ENCODE data around the gene LHB. TPM values are rescaled to one million over a fixed set of nuclear protein-coding genes. Genes with fewer than 3 reads are reported as not detected.
"Not testable (repeated sequence)": the region's sequence is repeated elsewhere in the genome, so short reads cannot be mapped to it uniquely, and the experiment has no call there.

Gene LHB
- not detected for polyA plus RNA-seq (2012; ENCODE audit: insufficient read depth, insufficient read length)

DNA sequence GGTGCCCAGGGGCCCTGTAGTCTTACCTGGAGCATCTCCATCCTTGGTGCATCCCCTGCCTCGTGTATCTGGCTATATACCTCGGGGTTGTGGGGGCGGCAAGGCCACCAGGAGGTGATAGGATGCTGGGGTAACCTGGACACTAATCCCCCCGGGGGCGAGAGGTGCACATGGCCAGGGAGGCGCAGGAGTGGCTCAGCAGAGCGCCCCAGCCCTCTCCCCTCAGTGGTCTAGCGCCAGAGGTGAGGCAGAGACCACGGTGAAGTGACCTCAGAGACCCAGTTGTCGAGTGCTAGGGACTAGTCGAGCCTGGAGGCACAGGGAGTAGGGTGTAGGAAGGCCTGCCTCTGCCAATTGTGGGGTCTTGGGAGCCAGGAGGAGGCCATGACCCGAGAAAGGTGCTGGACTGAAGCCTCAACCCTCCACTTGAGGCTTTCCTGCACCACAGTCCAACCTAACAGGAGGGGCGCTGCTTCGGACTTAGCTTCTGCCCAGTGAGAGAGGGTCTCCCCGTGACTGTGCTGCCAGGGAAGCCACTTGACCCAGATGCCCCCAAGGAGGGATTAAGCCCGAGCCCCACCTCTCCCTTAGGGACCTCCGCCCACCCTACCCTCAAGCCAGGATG is at the start of gene LHB:
TSS of gene LHB (minus strand) at position 51 of the 625 bp plus-strand sequence. CDS start at position 41, 10 bp downstream.
- H3K4me3 ChIP-seq (ENCODE audit: low read length): no peak within 1 kb of the TSS
- no peak for DNase-seq (ENCODE audit: low read depth, low spot score)

DNA sequence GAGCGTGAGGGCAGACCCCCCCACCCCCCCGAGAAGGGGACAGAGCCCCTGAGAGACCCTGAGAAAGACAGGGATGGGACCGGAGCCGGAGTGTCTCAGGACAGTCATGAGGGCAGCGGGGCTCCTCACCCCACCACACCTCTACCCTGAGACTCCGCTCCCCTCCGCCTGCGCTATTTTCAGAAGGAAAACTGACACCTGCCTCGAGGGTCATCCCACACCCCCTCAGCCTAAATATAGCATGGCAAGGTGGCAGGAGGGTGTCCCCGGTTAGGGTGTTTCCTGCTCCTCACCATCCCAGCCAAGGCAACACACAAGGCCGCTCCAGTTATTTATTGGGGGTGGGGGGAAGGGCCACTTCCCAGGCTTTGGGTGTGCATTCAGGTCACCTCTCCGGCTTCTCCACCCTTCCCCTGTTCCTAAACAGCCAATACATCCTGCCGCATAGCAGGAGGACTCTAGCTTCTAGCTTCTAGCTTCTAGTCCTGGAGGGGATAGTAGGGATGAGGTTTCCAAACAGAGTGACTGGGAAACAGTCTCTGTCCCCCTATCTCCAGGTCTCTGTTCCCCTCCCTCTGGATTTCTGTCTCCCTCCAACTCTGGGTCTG is 49.1 kb upstream of the LHB start:
- no peak overlapping the region for H3K4me3 ChIP-seq (ENCODE audit: low read length)
- no peak for DNase-seq (ENCODE audit: low read depth, low spot score)

DNA sequence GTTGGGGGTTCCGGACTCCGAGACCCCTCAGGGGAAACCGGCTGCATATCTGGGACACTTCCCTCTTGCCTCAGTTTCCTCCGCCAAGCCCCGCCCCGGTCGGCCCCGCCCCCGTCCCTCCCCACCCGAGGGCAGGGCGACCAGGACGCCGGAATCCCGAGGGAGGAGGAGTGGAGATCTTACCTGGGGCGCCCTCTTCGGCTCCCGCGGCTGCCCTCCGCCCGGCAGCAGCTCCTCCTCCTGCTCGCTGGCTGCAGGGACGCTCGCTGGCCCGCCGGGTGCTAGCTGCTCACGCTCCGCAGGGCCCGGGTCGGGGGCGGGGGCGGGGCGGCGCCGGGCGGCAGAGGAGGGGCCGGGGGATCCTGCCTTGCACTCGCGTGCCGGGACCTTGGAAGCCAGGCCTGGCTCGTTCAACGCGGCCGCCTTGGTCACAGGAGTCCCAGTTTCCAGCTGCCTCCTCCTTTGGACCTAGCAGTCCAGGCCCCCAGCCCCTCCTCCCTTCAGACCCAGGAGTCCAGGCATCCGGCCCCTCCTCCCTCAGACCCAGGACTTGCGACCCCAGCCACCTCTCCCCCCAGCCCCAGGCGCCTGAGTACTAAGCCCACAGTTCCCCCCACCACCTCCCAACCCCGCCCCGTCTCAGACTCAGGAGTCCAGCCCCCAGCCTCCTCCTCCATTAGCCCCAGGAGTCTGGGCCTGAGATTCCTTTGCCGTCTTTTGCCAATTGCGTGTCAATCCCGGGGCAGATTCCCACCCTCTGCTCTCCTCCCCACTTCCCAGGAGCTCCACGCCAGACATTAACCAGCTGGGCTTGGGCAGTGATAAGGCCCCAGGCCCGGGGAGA is 48.1 kb upstream of the LHB start, which contains the start of gene NTF4:
TSS of gene NTF4 (minus strand) at position 51 of the 844 bp plus-strand sequence. CDS start 2,821 bp downstream, outside the sequence.
- no peak for DNase-seq (ENCODE audit: low read depth, low spot score)
- H3K4me3 ChIP-seq (ENCODE audit: low read length): no peak within 1 kb of the TSS

DNA sequence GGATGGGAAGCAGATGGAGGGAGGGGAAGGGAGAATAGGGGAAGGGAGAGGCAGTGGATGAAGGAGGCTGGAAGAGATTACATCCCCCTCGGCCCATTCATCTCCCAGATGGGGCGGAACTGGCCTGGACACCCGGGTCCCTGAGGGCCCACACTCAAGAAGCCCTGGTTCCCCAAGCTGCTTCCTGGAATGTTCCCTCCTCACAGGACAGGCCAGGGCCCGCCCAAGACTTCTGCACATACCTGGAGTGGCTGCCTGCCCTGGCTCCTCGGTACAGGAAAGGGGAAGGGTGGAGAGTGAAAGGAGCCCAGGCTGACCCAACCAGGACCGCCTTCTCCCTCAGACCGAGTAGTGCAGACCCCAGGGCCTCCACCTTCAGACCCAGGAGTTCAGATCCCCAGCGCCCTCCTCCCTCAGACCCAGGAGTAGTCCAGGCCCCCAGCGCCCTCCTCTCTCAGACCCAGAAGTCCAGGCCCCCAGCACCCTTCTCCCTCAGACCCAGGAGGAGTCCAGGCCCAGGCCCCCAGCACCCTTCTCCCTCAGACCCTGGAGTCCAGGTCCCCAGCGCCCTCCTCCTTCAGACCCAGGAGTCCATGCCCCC is 47.2 kb upstream of the LHB start:
- no peak for DNase-seq (ENCODE audit: low read depth, low spot score)
- H3K4me3 ChIP-seq (ENCODE audit: low read length): no peak overlapping the region

DNA sequence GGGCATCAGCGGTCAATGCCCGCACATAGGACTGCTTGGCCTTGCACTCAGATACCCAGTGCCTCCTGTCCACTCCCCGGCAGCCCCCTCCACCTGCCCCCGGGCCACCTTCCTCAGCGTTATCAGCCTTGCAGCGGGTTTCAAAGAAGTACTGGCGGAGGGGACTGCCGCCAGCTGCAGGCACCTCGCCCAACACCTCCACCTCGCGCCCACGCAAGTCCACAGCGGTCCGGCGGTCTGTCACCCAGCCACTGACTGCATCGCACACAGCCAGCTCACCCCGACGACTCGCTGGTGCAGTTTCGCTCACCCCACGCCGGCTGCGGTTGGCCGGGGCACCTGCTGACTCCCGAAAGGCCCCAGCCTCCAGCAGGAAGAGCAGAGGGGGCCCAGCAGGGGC is 44.6 kb upstream of the LHB start:
- DNase-seq (ENCODE audit: low read depth, low spot score): no peak

DNA sequence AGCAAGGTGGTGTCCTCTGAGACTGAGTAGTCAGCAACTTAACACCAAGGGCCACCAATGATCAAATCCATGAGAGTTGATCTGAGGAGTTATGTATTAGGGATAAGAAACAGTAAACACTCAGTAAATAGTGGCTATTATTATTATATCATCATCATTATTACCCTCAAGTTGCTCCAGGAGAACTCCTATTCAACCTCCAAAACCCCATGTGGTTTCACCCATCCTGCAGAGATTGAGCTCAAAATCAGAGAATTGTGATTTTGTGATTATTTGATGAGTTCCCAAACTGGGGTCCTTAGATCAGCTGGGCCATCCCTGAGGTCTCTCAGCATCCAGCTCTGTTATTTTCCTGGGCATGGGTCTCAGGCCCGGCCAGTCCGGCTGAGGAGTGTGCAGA is 44.1 kb upstream of the LHB start:
- no peak for DNase-seq (ENCODE audit: low read depth, low spot score)
- no peak overlapping the region for H3K4me3 ChIP-seq (ENCODE audit: low read length)

More for the DNA sequence above, 44.6 kb upstream of the LHB start:
- H3K4me3 ChIP-seq (ENCODE audit: low read length): no peak overlapping the region

GRCh38 chr19:49059053-49059452 is 42.2 kb upstream of the LHB start:
- H3K4me3 ChIP-seq (ENCODE audit: low read length): no peak overlapping the region
- DNase-seq (ENCODE audit: low read depth, low spot score): no peak

DNA sequence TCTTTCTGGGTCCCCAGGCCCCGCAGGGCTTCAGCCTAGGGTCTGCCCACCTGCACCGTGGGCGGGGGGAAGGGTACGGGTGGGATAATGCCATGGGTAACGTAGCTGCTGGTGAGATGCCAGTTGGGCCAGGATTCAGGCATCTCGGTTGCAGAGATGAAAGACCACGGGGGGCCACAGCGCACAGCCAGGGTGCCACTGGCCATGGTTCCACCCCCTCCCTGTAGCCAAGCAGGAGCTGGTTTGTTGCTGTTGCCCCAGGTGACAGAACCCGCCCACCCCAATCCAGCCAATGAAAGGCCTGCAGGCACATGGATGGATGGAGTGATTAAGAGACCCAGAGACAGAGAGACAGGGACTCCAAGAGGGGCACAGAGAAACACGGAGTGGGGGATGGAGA is 41.7 kb upstream of the LHB start:
- DNase-seq (ENCODE audit: low read depth, low spot score): peak; percentile 20
- H3K4me3 ChIP-seq (ENCODE audit: low read length): no peak overlapping the region

- DNase-seq (ENCODE audit: low read depth, low spot score): no peak
- H3K4me3 ChIP-seq (ENCODE audit: low read length): peak within 1 kb of the TSS; percentile 45
Observed at GRCh38 chr19:49057636-49058234, 40.8 kb upstream of the LHB start, which contains the start of gene CGB7. Gene CGB7 (minus strand): TSS chr19:49057749. CDS start chr19:49055375, 2,374 bp downstream.

DNA sequence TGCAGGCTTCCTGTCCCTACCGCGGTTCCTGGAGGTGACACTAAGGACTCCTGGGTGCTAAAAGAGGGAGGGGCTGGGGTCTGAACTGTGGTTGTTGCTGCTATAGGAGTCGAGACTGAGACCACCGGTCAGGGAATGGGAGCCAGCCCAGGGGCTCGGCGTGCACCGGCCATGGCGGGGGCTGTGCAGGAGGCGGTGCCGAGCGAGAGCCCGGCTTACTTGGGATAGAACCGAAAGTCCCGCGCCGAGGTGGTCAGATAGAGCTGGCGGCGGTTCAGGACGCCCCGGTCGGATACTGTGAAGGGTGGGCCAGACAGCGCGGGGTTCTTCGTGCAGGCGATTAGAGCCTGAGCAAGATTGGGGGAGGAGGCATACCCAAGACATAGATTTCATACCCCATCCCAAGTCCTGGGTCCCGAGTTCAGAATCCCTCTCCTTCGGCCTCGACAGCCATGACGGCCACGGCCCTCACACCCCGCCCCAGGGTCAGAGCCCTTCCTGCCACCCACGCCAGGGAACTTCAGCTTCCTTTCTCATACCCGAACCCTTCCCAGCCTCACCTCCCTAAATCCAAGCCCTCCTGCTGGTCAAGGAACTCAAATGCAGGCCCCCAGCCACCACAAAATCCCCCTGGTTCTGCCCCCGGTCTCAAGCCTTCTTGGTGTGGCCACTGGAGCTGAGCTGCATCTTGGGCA is 40.2 kb upstream of the LHB start:
- H3K4me3 ChIP-seq (ENCODE audit: low read length); DNase-seq (ENCODE audit: low read depth, low spot score): not testable (repeated sequence)

GRCh38 chr19:49056101-49056901 is 39.4 kb upstream of the LHB start:
- DNase-seq (ENCODE audit: low read depth, low spot score): no peak
- H3K4me3 ChIP-seq (ENCODE audit: low read length): peak overlapping the region; percentile 45

DNA sequence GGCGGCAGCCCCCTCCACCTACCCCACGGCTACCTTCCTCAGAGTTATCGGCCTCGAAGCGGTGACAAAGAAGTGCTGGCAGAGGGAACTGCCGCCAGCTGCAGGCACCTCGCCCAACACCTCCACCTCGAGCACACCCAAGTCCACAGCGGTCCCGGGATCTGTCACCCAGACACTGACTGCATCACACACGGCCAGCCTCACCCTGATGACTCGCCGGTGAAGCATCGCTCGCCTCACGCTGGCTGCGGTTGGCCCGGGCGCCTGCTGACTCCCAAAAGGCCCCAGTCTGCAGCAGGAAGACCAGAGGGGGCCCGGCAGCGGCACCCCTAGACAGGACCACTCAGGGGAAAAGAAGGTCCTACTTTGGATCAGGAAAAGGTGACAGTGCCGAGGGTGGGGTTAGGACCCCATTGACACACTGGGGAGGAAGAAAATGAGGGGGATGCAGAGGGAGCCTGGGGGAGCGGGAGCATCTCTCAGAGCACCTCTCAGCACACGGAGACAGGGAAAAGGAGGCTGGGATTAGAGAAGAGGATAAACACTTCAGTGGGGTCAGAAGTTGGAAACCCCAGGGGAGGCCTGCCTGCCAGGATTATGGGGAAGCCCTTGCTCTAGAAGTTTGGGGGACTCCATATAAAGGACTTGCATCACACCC is 33.6 kb upstream of the LHB start:
- H3K4me3 ChIP-seq (ENCODE audit: low read length); DNase-seq (ENCODE audit: low read depth, low spot score): not testable (repeated sequence)

- DNase-seq (ENCODE audit: low read depth, low spot score): not testable (repeated sequence)
Observed at GRCh38 chr19:49049834-49050233, 32.9 kb upstream of the LHB start.

DNA sequence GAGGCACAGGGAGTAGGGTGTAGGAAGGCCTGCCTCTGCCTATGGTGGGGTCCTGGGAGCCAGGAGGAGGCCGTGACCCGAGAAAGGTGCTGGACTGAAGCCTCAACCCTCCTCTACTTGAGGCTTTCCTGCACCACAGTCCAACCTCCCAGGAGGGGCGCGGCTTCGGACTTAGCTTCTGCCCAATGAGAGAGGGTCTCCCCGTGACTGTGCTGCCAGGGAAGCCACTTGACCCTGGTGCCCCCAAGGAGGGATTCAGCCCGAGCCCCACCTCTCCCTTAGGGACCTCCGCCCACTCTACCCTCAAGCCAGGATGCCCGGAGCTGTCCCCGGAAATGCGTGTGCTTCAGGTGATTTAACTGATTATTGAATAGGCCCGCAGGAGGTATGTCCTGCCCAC is 32.1 kb upstream of the LHB start, which contains the start of gene CGB8:
TSS of gene CGB8 (minus strand) at position 101 of the 400 bp plus-strand sequence. CDS start 372 bp downstream, outside the sequence.
- H3K4me3 ChIP-seq (ENCODE audit: low read length); DNase-seq (ENCODE audit: low read depth, low spot score): not testable (repeated sequence)

More at GRCh38 chr19:49049834-49050233, 32.9 kb upstream of the LHB start:
- not testable (repeated sequence) for H3K4me3 ChIP-seq (ENCODE audit: low read length)

DNA sequence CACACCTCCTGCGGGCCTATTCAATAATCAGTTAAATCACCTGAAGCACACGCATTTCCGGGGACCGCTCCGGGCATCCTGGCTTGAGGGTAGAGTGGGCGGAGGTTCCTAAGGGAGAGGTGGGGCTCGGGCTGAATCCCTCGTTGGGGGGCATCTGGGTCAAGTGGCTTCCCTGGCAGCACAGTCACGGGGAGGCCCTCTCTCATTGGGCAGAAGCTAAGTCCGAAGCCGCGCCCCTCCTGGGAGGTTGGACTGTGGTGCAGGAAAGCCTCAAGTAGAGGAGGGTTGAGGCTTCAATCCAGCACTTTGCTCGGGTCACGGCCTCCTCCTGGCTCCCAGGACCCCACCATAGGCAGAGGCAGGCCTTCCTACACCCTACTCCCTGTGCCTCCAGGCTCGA is 26.7 kb upstream of the LHB start, which contains the start of gene CGB5:
TSS of gene CGB5 (plus strand) at position 301 of the 400 bp plus-strand sequence. CDS start 362 bp downstream, outside the sequence.
- DNase-seq (ENCODE audit: low read depth, low spot score): not testable (repeated sequence)

DNA sequence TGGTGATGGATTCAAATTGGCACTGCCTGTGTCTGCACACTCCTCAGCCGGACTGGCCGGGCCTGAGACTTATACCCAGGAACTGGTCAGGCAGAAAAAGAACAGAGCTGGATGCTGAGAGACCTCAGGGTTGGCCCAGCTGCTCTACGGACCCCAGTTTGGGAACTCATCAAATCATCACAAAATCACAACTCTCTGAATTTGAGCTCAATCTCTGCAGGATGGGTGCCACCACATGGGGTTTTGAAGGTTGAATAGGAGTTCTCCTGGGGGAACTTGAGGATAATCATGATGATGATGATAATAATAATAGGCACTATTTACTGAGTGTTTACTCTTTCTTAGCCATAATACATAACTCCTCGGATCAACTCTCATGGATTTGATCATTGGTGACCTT is 25.8 kb upstream of the LHB start:
- H3K4me3 ChIP-seq (ENCODE audit: low read length); DNase-seq (ENCODE audit: low read depth, low spot score): not testable (repeated sequence)

More for the DNA sequence above, 26.7 kb upstream of the LHB start, which contains the start of gene CGB5:
- H3K4me3 ChIP-seq (ENCODE audit: low read length): not testable (repeated sequence)

GRCh38 chr19:49042177-49042576 is 25.3 kb upstream of the LHB start:
- DNase-seq (ENCODE audit: low read depth, low spot score): no peak

More at GRCh38 chr19:49042177-49042576, 25.3 kb upstream of the LHB start:
- H3K4me3 ChIP-seq (ENCODE audit: low read length): no peak overlapping the region

Measured in Jurkat, Clone E6-1 (cell line).